ENCODE measurements around the gene PIRT.

Gene PIRT

GRCh38 chr17:10785295-10785694 is 52.6 kb downstream of the PIRT start:
- DNase-seq = no peak

DNA sequence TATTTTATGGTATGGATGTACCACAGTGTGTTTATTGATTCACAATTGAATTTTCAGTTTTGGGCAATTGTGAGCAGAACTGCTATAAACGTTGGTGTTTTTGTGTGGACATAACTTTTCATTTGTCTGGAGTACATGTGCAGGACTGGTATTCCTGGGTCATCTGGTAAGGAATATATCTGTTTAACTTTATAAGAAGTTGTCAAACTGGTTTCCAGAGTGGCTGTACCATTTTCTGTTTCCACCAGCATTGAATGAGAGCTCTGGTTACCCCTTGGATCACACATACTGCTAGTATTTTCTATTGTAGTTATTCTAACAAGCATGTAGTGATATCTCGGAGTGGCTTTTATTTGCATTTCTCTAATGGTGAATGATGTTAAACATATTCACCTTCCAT is 58.3 kb downstream of the PIRT start:
- DNase-seq = no peak

GRCh38 chr17:10777890-10778289 is 60.0 kb downstream of the PIRT start:
- DNase-seq = no peak

DNA sequence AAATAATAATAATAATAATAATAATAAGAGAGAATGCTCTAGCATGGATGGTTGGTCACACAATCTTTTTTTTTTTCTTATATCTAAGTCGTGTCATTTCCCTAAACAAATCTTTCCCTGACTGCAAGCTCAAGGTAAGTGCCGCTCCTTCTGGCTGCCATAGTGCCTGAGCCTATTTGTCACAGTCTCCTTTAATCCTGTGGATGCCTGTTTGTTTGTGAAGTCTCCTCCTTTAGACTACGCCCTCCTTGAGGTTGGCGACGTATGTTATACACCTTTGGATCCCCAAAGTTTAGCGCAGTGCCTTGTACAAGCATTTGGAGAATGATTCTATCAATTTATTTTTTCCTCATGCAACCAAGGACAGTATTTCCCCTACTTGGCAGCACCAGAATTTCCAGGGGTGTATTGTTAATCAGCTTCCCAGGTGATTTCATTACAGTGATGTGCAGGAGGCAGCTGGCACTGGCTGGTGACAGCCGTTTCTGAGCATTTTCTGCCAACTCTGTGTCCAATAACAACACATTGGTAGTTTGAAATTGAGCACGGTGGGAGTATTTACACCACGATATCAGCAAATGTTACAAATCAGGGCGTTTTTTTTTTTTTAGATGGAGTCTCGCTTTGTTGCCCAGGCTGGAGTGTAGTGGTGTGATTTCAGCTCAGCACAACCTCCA is 60.6 kb downstream of the PIRT start:
- no peak for DNase-seq

DNA sequence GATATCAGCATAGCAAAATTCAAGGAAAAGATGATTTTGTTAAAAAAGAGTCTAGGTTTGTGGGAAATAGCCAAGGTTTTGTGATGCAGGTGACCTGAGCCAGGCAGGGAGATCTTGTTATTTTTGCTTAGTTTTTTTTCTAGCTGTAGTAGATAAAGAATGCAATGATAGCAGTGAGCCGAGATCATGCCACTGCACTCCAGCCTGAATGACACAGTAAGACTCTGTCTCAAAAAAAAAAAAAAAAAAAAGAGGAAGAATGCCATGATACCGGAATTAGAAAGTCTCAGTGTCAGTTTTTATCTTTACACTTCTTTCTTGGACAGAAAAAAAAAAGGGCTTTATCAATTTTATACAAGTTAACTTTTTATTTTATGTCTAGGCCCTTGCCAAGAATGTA is 61.5 kb downstream of the PIRT start:
- DNase-seq = no peak

DNA sequence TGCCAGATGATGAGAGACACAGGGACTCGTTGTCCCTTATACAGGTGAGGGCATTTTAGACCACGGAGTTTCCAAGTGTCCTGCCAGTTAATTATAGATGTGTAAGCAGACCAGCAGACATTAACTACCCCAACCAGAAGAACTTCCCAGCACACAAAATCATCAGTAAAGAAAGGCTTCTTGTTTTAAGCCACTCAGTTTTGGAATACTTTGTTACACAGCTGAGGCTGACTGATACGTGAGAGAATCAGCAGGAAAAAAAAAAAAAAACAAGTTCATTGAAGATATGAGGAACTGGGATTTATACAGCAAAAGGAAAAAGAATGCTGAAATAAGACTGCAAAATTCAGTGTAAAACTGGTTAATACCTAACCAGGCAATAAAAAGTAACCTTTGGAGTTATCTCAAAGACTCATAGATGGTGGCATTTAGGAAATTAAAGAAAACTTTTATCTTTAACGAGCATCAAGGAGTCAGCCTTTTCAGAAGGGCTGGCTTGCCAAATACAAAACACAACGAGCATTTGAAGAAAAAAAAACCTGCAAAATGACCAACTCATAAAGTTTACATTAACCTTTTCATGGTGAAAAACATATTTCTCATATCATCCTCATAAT is 62.0 kb downstream of the PIRT start:
- DNase-seq = no peak

GRCh38 chr17:10775058-10775457 is 62.8 kb downstream of the PIRT start:
- no peak for DNase-seq

GRCh38 chr17:10773391-10773790 is 64.5 kb downstream of the PIRT start:
- no peak for DNase-seq

All from NCI-H510A (cell line).